Suprapubic skin (tissue), 4 donors: ENCODE results near the gene TGM2. TPM values are rescaled to one million over a fixed set of nuclear protein-coding genes. Genes with fewer than 3 reads are reported as not detected.

ENCODE experiments used
- DNase-seq, 2 donors: peaks; one replicate each; pipeline ENCODE4 v3.0.0-alpha.2; 2019; ENCODE audit warnings: low spot score in 2 of 2
- H3K27ac ChIP-seq: fragments of 200-600 bp; sonication (generic); one replicate; pipeline ENCODE4 v1.5.1; 2019
- H3K27me3 ChIP-seq: fragments of 200-600 bp; sonication (generic); one replicate; pipeline ENCODE4 v1.5.1; 2019
- H3K36me3 ChIP-seq: fragments of 200-600 bp; sonication (generic); one replicate; pipeline ENCODE4 v1.5.1; 2019
- H3K4me1 ChIP-seq: fragments of 200-600 bp; sonication (generic); one replicate; pipeline ENCODE4 v1.5.1; 2019
- H3K4me3 ChIP-seq: fragments of 200-600 bp; sonication (generic); one replicate; pipeline ENCODE4 v1.5.1; 2019; ENCODE audit warnings: mild to moderate bottlenecking
- H3K9me3 ChIP-seq: fragments of 200-600 bp; sonication (generic); one replicate; pipeline ENCODE4 v1.5.1; 2019
- EP300 ChIP-seq: sonication (generic); formaldehyde crosslinking; IDR thresholded peaks from one replicate; pipeline ENCODE4 v1.6.1; 2017; ENCODE audit warnings: antibody characterized with exemption
- POLR2A ChIP-seq, 2 donors: fragments of 450-650 bp; IDR thresholded peaks; one replicate each; pipeline ENCODE4 v1.6.1; 2017; ENCODE audit warnings: antibody characterized with exemption in 2 of 2, mild to moderate bottlenecking in 2 of 2, moderate library complexity in 2 of 2
- POLR2AphosphoS5 ChIP-seq, 3 donors: sonication (generic); formaldehyde crosslinking; IDR thresholded peaks; one replicate each; pipeline ENCODE4 v1.6.1; 2017; ENCODE audit warnings: antibody characterized with exemption in 3 of 3
- WGBS: methylation state at CpG from one replicate; pipeline ENCODE4 v1.1.5; 2018; 5-methylcytosine and 5-hydroxymethylcytosine counted together
- total RNA-seq, 4 donors: library from RNA; depleted of rRNA; stranded (reverse); fragments of >200 nt; gene quantifications; one replicate each; pipeline ENCODE4 v1.1.0, GENCODE V29; 2016
- TF ChIP-seq, protein P1 (sequence below), 2 donors: fragments of 200-600 bp in 1 of 2; fragments of 450-650 bp in 1 of 2; sonication (generic) in 1 of 2; IDR thresholded peaks; one replicate each; pipeline ENCODE4 v1.5.1; 2016 to 2019; ENCODE audit warnings: antibody characterized with exemption in 2 of 2, mild to moderate bottlenecking in 1 of 2, moderate library complexity in 1 of 2

TGM2 gene
- total RNA-seq, 4 donors from 2014 or later = 1.5 to 6.6 (median 3.8) TPM

DNA sequence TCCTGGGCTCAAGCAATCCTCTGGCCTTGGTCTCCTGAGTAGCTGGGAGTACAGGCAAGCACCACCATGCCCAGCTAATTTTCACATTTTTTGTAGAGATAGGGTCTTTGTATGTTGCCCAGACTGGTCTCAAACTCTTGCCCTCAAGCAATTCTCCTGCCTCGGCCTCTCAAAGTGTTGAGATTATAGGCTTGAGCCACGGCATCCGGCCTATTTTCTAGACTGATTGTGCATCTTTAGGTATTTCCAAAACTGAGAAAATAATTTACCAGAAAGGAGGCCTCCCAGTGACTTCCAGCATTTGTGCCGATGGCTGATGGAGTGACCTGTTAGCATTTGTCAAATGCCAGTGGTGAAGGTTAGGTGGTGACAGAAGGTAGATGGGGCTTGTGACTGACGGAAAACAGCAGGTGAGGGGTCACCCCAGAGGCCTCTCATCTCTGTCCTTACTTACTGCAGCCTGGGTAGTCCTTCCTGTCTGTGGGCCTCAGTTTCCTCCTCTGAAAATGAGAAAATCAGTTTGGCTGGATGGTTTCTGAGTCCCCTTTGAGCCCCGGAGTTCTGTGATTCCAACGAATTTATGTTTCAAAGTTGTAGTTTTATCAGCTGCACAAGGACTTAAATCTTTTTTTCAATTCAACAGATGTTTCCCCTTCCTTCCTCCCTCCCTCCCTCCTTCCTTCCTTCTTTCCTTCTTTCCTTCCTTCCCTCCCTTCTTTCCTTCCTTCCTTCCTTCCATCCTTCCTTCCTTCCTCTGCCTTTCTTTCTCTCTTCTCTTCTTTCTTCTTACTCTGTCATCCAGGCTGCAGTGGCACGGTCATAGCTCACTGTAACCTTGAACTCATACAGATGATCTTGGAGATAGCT, 53.5 kb downstream of the TGM2 start:
- no peak for DNase-seq
- Histone ChIP-seq H3K9me3 (no peaks in the 10 kb centered on the region), H3K4me3 (no peak overlapping the region), H3K27ac (no peak overlapping the region), H3K4me1 (peaks cover 16% of the 10 kb centered on the region), H3K36me3 (no peaks in the 10 kb centered on the region), H3K27me3 (no peaks in the 10 kb centered on the region)
- TF ChIP-seq POLR2AphosphoS5 (IDR thresholded peaks at IDR 0.05) (no peak), EP300 (no peak), POLR2A (IDR thresholded peaks at IDR 0.05) (no peak)
- TF ChIP-seq, protein P1, sequence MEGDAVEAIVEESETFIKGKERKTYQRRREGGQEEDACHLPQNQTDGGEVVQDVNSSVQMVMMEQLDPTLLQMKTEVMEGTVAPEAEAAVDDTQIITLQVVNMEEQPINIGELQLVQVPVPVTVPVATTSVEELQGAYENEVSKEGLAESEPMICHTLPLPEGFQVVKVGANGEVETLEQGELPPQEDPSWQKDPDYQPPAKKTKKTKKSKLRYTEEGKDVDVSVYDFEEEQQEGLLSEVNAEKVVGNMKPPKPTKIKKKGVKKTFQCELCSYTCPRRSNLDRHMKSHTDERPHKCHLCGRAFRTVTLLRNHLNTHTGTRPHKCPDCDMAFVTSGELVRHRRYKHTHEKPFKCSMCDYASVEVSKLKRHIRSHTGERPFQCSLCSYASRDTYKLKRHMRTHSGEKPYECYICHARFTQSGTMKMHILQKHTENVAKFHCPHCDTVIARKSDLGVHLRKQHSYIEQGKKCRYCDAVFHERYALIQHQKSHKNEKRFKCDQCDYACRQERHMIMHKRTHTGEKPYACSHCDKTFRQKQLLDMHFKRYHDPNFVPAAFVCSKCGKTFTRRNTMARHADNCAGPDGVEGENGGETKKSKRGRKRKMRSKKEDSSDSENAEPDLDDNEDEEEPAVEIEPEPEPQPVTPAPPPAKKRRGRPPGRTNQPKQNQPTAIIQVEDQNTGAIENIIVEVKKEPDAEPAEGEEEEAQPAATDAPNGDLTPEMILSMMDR (IDR thresholded peaks at IDR 0.05) = no peak
- WGBS = 90% methylated on average over 8 of the region's 8 CpGs

DNA sequence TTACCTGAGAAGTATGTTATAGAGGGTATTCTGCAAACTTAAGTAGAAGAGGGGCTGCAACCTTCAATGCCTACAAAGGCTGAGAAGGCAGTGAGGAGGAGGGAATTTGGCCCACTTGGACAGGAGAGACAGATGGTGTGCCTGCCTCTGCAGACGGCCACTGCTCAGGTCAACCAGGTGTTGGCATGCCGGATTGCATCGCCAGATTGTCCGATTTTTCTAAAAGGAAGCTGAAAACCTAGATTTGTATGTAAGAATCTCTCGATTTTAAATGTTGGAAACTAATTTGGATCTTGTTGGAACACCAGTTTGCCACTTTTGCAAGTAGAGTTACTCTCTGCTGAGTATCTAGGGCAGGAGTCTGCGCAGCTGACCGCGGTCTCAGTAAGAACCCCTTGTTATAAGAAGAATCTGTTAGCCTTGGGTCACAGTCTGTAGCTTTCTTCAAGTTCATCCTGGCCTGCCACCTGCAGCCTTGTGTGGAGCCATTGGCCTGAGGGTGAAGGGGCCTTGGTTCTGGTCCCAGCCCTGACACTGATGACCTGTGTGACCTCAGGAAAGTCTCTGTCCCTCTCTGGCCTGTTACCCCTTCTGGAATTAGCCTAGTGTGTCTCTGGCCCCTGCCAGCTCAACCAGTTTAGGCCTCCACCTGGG, 54.4 kb downstream of the TGM2 start:
- H3K36me3 ChIP-seq = no peaks in the 10 kb centered on the region
- H3K9me3 ChIP-seq = no peaks in the 10 kb centered on the region
- no peaks in the 10 kb centered on the region for H3K27me3 ChIP-seq
- H3K4me1 ChIP-seq = peaks cover 16% of the 10 kb centered on the region
- TF ChIP-seq, protein P1 (IDR thresholded peaks at IDR 0.05) = no peak
- TF ChIP-seq EP300 (no peak), POLR2AphosphoS5 (IDR thresholded peaks at IDR 0.05) (no peak), POLR2A (IDR thresholded peaks at IDR 0.05) (no peak)
- DNase-seq = no peak
- no peak overlapping the region for H3K4me3 ChIP-seq
- peak overlapping the region; percentile 29 for H3K27ac ChIP-seq
- 92% methylated on average over 8 of the region's 8 CpGs for WGBS

DNA sequence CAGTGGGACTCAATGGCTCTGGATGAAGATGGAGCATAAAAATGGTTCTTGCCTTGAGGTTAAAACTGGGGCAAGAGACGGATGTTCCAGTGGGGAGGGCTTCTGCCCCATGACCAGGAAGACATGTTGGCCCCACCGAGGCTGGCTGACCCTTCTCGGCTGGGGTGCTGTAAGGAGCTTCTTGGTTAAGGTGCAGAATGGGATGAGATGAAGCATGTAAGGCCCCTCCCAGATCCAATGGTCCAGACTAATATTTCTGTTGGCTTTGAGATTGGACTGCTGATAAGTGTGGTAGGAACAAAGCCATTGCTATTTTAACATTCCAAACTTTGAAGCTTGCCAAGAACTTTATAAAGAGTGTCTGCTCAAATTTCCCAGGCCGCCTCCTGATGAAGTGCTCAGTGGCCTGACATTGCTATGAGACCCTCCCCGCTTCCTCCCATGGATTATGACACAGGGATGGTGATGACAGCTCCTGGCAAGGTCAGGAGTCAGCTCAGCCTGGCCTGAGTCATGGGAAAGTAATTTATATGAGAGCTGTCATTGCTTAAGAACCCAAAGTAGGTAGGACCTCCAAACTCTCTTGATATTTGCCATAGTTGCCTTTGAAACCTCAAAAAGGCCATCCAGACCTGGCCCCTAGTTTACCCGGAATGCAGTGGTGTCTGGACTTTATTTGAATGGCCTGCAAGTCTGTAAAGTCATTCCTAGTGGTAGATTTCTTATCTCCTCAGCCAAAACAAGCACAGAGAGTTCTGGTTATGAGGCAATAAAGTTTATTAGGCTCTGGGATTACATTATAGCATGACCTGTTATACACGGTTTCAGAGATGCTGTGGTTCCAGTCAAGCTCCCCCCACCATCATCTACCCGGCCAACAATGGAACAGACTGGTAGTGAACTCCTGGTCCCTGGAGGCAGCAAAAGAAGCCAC, 55.2 kb downstream of the TGM2 start:
- DNase-seq = peak in 1 of 2 donors; percentile 85

DNA sequence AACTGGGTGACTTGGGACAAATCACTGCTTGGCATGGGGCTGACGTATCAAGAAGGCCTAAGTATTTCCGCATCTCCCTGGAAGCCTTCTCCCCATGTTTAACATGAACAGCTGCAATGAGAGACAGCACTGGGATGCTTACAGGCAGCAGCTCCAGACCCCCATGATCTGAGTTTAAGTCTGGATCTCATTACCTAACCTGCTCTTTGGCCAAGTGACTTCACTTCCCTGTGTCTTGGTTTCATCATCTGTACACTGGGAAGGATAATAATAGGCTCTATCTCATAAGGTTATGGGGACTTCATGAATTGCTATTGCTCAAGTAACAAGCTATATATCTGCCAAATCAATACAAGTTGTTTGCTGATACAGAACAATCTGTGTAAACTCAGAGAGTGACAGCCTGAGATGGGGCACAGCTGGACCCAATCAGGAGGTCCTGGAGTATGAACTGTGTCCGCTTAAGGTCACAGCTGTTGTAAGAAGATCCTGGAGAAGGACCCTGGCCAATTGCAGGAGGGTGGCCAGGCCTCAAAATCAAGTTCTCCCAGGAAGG, 56.0 kb downstream of the TGM2 start:
- H3K27ac ChIP-seq = peak overlapping the region; percentile 22

More for the DNA sequence above, 55.2 kb downstream of the TGM2 start:
- Histone ChIP-seq H3K4me1 (peaks cover 16% of the 10 kb centered on the region), H3K27ac (peak overlapping the region; percentile 51), H3K27me3 (no peaks in the 10 kb centered on the region), H3K36me3 (no peaks in the 10 kb centered on the region), H3K4me3 (no peak overlapping the region), H3K9me3 (no peaks in the 10 kb centered on the region)
- 71% methylated on average over 7 of the region's 8 CpGs for WGBS
- TF ChIP-seq POLR2AphosphoS5 (IDR thresholded peaks at IDR 0.05) (peak in 1 of 3 donors; percentile 36), EP300 (no peak)

More for the DNA sequence above, 56.0 kb downstream of the TGM2 start:
- Histone ChIP-seq H3K4me3 (no peak overlapping the region), H3K36me3 (no peaks in the 10 kb centered on the region), H3K9me3 (no peaks in the 10 kb centered on the region), H3K27me3 (no peaks in the 10 kb centered on the region), H3K4me1 (peaks cover 16% of the 10 kb centered on the region)
- DNase-seq = no peak
- peak in 2 of 3 donors; percentile 6 to 26 for TF ChIP-seq POLR2AphosphoS5 (IDR thresholded peaks at IDR 0.05)
- TF ChIP-seq, protein P1 (IDR thresholded peaks at IDR 0.05) = no peak
- WGBS = 86% methylated on average over 2 of the region's 3 CpGs
